SK-N-MC (cell line): Measurements from ENCODE around the gene RD3L.

Experiments
- DNase-seq: peaks from one replicate; pipeline ENCODE4 v3.0.0-alpha.2; 2011; ENCODE audit warnings: low read depth, low spot score
- H3K27ac ChIP-seq: fragments of 200-600 bp; sonication (generic); 2 replicates; pipeline ENCODE4 v1.5.1; 2016; ENCODE audit warnings: mixed run types
- H3K36me3 ChIP-seq: fragments of 200-600 bp; sonication (generic); 2 replicates; pipeline ENCODE4 v1.6.1; 2017; ENCODE audit warnings: antibody characterized with exemption, low read length, mixed read lengths; ENCODE audit not compliant: insufficient read depth
- H3K4me3 ChIP-seq: fragments of 200-600 bp; sonication (generic); 2 replicates; pipeline ENCODE4 v1.5.1; 2016
- H3K9ac ChIP-seq: fragments of 200-600 bp; sonication (generic); 2 replicates; pipeline ENCODE4 v1.8.0; 2017; ENCODE audit warnings: mixed run types, mixed read lengths; ENCODE audit not compliant: insufficient read length
- H3K9me3 ChIP-seq: fragments of 200-600 bp; sonication (generic); 2 replicates; pipeline ENCODE4 v1.6.1; 2017; ENCODE audit warnings: low read depth, mild to moderate bottlenecking, antibody characterized with exemption, low read length, moderate library complexity, mixed read lengths
- EZH2 ChIP-seq: fragments of 200-600 bp; sonication (generic); IDR thresholded peaks from one replicate; pipeline ENCODE4 v1.6.1; 2017; ENCODE audit warnings: antibody characterized with exemption
- FOXP2 ChIP-seq: optimal IDR thresholded peaks from 2 replicates; pipeline ENCODE3; 2011; ENCODE audit warnings: mild to moderate bottlenecking, moderate library complexity; ENCODE audit not compliant: insufficient read depth; ENCODE audit errors: extremely low read length, control extremely low read depth
- POLR2AphosphoS5 ChIP-seq: IDR thresholded peaks from 2 replicates; pipeline ENCODE4 v1.6.1; 2012; ENCODE audit warnings: mild to moderate bottlenecking, low read depth, low read length, borderline replicate concordance

The RD3L gene

DNA sequence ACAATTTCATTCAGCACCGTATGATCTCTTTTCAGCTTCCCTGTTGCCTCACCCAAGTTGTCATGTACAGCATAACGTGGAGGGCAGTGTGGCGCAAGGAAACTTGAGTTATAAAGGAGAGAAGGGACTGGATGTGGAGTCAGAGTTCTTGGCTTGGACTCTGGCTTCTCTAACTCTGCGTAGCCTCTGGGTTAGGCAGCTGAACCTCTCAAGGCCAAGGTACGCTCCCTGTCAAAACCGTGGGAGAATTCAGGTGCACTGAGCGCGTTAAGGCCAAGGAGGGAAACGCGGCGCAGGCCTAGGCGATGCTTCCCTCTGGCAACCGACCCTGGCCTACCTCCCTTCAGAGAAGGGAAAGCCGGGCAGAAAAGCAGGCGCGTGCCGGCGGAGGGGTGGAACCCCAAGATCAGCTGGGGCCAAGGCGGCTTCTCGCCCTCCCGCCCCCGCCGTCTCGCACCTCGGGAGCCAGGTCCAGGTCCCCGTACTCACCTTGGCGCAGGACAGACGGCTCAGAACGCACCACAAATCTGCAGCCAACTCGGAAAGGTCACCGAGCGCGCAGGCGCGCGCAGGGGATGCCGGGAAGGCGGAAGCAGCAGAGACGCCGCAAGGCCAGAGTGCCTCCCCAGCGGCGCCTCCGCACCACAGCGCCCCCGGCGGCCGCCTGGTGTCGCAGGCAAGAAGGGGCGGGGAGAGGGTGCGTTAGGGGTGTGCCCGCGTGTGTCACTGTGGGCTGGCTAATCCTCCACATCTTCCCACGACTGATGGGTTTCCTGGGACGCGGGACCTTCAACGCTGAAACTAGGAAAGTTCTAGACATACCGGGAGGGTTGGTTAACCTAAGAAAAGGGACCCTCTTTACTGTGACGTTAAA, 21.1 kb downstream of the RD3L start:
- peak; percentile 22 for DNase-seq
- Histone ChIP-seq H3K9ac (peak overlapping the region; percentile 88), H3K9me3 (no peaks in the 10 kb centered on the region), H3K27ac (0 out of 2 replicates have a peak overlapping the region, but pooled peaks have one; percentile 38), H3K4me3 (peak overlapping the region; percentile 82), H3K36me3 (peaks cover 11% of the 10 kb centered on the region)
- peak; percentile 73 for TF ChIP-seq FOXP2
- TF ChIP-seq EZH2 = no peak
- peak; percentile 95 for TF ChIP-seq POLR2AphosphoS5

- H3K9me3 ChIP-seq = no peaks in the 10 kb centered on the region
- H3K9ac ChIP-seq = no peak overlapping the region
- TF ChIP-seq FOXP2 (no peak), POLR2AphosphoS5 (no peak), EZH2 (no peak)
- no peak overlapping the region for H3K4me3 ChIP-seq
- DNase-seq = no peak
- H3K27ac ChIP-seq = no peak overlapping the region
- H3K36me3 ChIP-seq = peaks cover 48% of the 10 kb centered on the region
Observed at GRCh38 chr14:103916636-103917262, 25.6 kb downstream of the RD3L start.

DNA sequence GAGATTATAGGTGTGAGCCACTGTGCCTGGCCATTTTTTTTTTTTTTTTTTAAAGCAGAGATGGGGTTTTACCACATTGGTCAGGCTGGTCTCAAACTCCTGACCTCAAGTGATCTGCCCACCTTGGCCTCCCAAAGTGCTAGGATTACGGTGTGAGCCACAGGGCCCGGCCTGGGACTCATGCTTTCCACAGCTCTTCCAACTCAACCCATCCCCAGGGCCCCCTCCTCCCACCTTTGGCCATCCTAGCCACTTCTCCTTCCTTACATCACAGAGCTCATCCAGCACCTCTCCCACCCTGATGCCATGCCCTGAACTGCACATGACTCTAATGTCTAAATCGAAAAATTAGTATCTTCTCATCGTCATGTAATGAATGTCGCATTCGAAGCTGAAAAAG, 26.7 kb downstream of the RD3L start:
- Histone ChIP-seq H3K9ac (no peak overlapping the region), H3K4me3 (no peak overlapping the region), H3K36me3 (peaks cover 52% of the 10 kb centered on the region), H3K27ac (no peak overlapping the region), H3K9me3 (no peaks in the 10 kb centered on the region)
- no peak for DNase-seq
- TF ChIP-seq EZH2 (no peak), POLR2AphosphoS5 (no peak)

- H3K36me3 ChIP-seq = peaks cover 38% of the 10 kb centered on the region
- no peak overlapping the region for H3K9ac ChIP-seq
- H3K9me3 ChIP-seq = no peaks in the 10 kb centered on the region
- H3K4me3 ChIP-seq = no peak overlapping the region
- peak overlapping the region; percentile 90 for H3K27ac ChIP-seq
- no peak for TF ChIP-seq FOXP2
- no peak for TF ChIP-seq POLR2AphosphoS5
- TF ChIP-seq EZH2 = no peak
- no peak for DNase-seq
Observed at GRCh38 chr14:103910984-103911383, 31.3 kb downstream of the RD3L start.

DNA sequence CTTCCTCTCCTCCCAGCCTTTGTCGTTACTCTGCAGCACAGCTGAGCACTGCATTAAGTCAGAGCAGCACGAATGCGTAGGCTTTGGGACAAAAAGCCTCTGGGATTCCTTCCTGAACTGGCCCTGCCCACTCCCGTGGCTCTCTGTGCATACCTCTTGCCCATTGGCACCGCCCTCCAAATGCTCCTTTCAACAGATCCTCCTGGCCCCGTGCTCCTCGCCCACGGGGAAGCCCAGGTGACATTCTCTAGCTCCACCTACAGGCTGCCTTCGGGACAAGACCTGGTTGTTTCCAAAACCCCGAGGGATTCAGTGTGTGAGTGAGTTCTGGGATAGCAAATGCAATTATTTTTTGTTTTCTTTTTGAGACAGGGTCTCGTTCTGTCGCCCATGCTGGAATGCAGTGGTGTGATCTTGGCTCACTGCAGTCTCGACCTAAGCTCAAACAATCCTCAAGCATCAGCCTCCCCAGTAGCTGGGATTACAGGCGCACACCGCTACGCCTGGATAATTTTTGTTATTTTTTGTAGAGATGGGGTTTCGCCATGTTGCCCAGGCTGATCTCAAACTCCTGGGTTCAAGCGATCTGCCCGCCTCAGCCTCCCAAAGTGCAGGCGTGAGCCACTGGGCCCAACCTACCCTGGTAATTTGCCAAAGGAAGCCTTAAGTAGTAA, 31.9 kb downstream of the RD3L start:
- H3K4me3 ChIP-seq = peak overlapping the region; percentile 19
- peak; percentile 32 for DNase-seq
- H3K36me3 ChIP-seq = peaks cover 34% of the 10 kb centered on the region
- no peaks in the 10 kb centered on the region for H3K9me3 ChIP-seq
- H3K27ac ChIP-seq = peak overlapping the region; percentile 90
- no peak for TF ChIP-seq EZH2
- peak; percentile 55 for TF ChIP-seq POLR2AphosphoS5
- no peak for TF ChIP-seq FOXP2
- no peak overlapping the region for H3K9ac ChIP-seq

DNA sequence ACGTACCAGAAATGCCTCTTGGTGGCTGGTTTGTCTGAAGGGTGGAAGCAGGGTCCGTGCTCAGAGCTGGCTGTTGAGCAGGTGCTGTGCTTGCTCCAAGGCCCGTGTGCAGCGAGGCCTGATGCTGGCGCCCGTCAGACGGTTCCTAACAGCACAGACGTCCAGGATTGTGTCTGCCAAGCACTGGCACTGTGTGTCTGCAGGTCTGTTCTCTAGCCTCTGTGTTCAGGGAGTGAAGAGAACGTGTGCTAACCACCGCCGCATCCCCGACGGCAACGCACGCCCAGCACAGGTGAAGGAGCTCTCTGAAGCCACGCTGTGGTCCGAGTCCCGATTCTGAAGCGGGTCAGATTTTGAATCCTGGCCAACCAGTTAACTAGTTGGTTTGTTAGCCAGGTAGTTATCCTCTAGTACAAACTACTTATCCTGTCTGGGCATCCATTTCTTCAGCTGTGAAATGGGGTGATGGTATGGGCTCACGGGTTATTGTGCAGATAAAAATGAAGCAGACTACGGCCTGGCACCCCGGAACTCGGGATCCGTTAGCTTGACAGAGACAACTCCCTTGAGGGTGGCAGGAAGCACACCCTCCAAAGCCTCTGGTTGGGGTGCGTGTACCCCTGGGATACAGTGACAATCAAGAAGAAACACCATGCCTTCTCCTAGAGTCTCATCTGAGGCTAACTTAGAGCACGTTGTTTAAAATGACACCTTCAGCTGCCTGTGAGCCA, 32.6 kb downstream of the RD3L start:
- peaks cover 29% of the 10 kb centered on the region for H3K36me3 ChIP-seq
- H3K9ac ChIP-seq = no peak overlapping the region
- H3K27ac ChIP-seq = peak overlapping the region; percentile 90

GRCh38 chr14:103908580-103908979, 33.7 kb downstream of the RD3L start:
- Histone ChIP-seq H3K4me3 (no peak overlapping the region), H3K9me3 (no peaks in the 10 kb centered on the region), H3K9ac (no peak overlapping the region), H3K36me3 (peaks cover 18% of the 10 kb centered on the region), H3K27ac (no peak overlapping the region)
- no peak for DNase-seq
- TF ChIP-seq FOXP2 (no peak), POLR2AphosphoS5 (no peak), EZH2 (no peak)

More for the DNA sequence above, 32.6 kb downstream of the RD3L start:
- DNase-seq = no peak
- peak overlapping the region; percentile 19 for H3K4me3 ChIP-seq
- TF ChIP-seq FOXP2 (no peak), EZH2 (no peak), POLR2AphosphoS5 (no peak)
- H3K9me3 ChIP-seq = no peaks in the 10 kb centered on the region

DNA sequence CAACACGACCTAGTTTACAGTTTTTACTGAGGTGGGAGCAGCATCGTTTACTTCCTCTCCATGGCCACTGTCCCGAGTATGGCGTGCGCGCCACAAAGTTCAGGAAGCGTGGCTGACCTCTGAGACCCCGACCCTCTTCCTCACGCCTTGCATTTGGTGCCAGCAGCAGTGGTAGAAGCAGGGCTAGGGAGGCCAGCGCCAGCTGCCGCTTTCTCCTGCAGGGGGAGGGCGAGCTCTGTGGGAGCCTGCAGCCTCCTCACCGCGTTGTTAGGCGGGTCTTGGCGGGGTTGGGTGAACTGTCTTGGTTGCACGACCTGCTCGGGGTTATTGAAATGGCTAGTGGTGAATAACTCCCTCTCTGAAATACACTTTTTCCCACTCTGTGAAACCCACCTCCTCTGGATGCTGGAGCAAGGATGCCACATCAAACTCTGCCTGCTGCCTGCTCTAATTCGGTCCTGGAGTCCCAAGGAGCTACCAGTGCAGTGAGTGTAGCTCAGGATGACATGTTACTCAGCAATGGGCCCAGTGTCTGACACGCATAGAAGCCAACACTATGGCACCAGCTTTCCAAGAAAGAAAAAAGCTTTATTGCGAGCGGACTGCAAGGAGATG, 36.4 kb downstream of the RD3L start:
- DNase-seq = no peak
- no peaks in the 10 kb centered on the region for H3K9me3 ChIP-seq
- H3K9ac ChIP-seq = no peak overlapping the region
- TF ChIP-seq POLR2AphosphoS5 (no peak), EZH2 (no peak), FOXP2 (no peak)
- H3K36me3 ChIP-seq = no peaks in the 10 kb centered on the region
- H3K27ac ChIP-seq = no peak overlapping the region
- H3K4me3 ChIP-seq = no peak overlapping the region
